ENCODE measurements around the gene RBM39.

DNA sequence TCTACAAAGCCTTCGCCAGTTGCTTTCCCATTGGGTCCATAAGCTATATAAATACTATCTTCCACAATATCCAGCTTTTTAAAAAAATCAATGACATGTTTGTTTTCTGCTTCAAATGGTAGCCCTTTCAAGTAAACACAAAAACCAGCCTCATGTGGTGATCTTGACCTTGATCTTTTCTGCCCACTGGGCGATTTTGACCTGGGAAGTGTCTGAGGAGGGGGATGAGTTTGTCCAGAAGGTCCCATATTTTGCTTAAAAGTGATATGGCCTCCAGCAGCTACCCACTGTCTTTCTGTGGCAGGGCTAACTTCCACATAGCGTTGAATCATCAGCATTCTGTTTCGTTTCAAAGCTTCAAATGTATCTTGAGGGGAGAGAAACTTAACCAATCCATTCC, 88.2 kb downstream of the RBM39 start:
- TF ChIP-seq ZNF335 (CRISPR knock-in tag; IDR thresholded peaks at IDR 0.05) (no peak), CREB1 (IDR thresholded peaks at IDR 0.05) (no peak), CREB1 (CRISPR knock-in tag; IDR thresholded peaks at IDR 0.05) (no peak), EZH2 (conservative IDR thresholded peaks at IDR 0.05; ENCODE audit: low read depth, low read length) (no peak), CTCF (CRISPR knock-in tag; IDR thresholded peaks at IDR 0.05) (no peak), ZNF326 (CRISPR knock-in tag; IDR thresholded peaks at IDR 0.05; ENCODE audit: borderline replicate concordance) (no peak), ZNF263 (CRISPR knock-in tag; IDR thresholded peaks at IDR 0.05) (no peak), MAX (IDR thresholded peaks at IDR 0.05) (no peak), POLR2AphosphoS5 (IDR thresholded peaks at IDR 0.05; ENCODE audit: low read depth, low read length) (no peak; the same call in 1 of the 2 replicates), ZNF777 (CRISPR knock-in tag; IDR thresholded peaks at IDR 0.05) (no peak), HDAC6 (IDR thresholded peaks at IDR 0.05; ENCODE audit: low read depth, low read length) (no peak), KDM1A (CRISPR knock-in tag; IDR thresholded peaks at IDR 0.05) (no peak), ZBTB1 (CRISPR knock-in tag; IDR thresholded peaks at IDR 0.05; ENCODE audit: borderline replicate concordance) (no peak), HOXA9 (CRISPR knock-in tag; IDR thresholded peaks at IDR 0.05; ENCODE audit: borderline replicate concordance) (no peak), ZBTB38 (CRISPR knock-in tag; IDR thresholded peaks at IDR 0.05) (no peak)
